Endodermal cell (in vitro differentiated cells): ENCODE measurements around the gene GZMA. TPM values are rescaled to one million over a fixed set of nuclear protein-coding genes. Genes with fewer than 3 reads are reported as not detected.

Source experiments
- DNase-seq: peaks from one replicate; pipeline ENCODE4 v3.0.0-alpha.2; 2017
- H3K27ac ChIP-seq: 2 replicates; pipeline ENCODE4 v1.5.1; 2013; ENCODE audit warnings: mild to moderate bottlenecking, low read depth, low read length, moderate library complexity
- H3K27me3 ChIP-seq: 2 replicates; pipeline ENCODE4 v1.6.1; 2013; ENCODE audit warnings: mild to moderate bottlenecking, low read length, moderate library complexity; ENCODE audit not compliant: insufficient read depth, control insufficient read depth, poor library complexity, severe bottlenecking
- H3K36me3 ChIP-seq: 2 replicates; pipeline ENCODE4 v1.7.0; 2013; ENCODE audit warnings: mild to moderate bottlenecking, low read length, moderate library complexity; ENCODE audit not compliant: control insufficient read depth, insufficient read depth
- H3K4me1 ChIP-seq: one replicate; pipeline ENCODE4 v1.7.0; 2013; ENCODE audit warnings: low read length; ENCODE audit not compliant: control insufficient read depth, insufficient read depth
- H3K4me3 ChIP-seq: 2 replicates; pipeline ENCODE4 v1.5.1; 2013; ENCODE audit warnings: mild to moderate bottlenecking, low read length, moderate library complexity
- H3K9ac ChIP-seq: 2 replicates; pipeline ENCODE4 v1.6.1; 2013; ENCODE audit warnings: mild to moderate bottlenecking, low read length, moderate library complexity; ENCODE audit not compliant: poor library complexity, severe bottlenecking; ENCODE audit errors: extremely low read depth
- H3K9me3 ChIP-seq: 2 replicates; pipeline ENCODE4 v1.6.1; 2013; ENCODE audit warnings: mild to moderate bottlenecking, low read length, moderate library complexity; ENCODE audit not compliant: control insufficient read depth
- H3K27ac Mint-ChIP-seq: 2 replicates; pipeline ENCODE4 v1.8.0; 2020; ENCODE audit warnings: mixed read lengths
- H3K27me3 Mint-ChIP-seq: 2 replicates; pipeline ENCODE4 v1.8.0; 2021; ENCODE audit warnings: mild to moderate bottlenecking, mixed read lengths; ENCODE audit not compliant: insufficient read depth
- H3K36me3 Mint-ChIP-seq: 2 replicates; pipeline ENCODE4 v1.8.0; 2020; ENCODE audit warnings: low read depth, mixed read lengths
- H3K4me1 Mint-ChIP-seq: 2 replicates; pipeline ENCODE4 v1.8.0; 2020; ENCODE audit warnings: mixed read lengths
- H3K4me3 Mint-ChIP-seq: 2 replicates; pipeline ENCODE4 v1.8.0; 2020; ENCODE audit warnings: mild to moderate bottlenecking, moderate library complexity, mixed read lengths
- H3K9me3 Mint-ChIP-seq: 2 replicates; pipeline ENCODE4 v1.8.0; 2020; ENCODE audit warnings: mild to moderate bottlenecking, mixed read lengths
- WGBS, 2 experiments: methylation state at CpG; one replicate each; pipeline versions ENCODE4 v1.1.5 to v1.1.7; 2013; ENCODE audit warnings: missing lambda C conversion rate in 2 of 2, mixed read lengths in 1 of 2; ENCODE audit not compliant: insufficient coverage in 1 of 2, insufficient read length in 1 of 2; 5-methylcytosine and 5-hydroxymethylcytosine counted together
- total RNA-seq, 2 donors: library from RNA; stranded (reverse); fragmentation: NEBNext Ultra II Directional in 1 of 2; extraction: Animal tissue kit (Norgen Biotek cat#: 25700) in 1 of 2; gene quantifications; 2 replicates in 1 of 2; 3 replicates in 1 of 2; pipeline ENCODE4 v1.2.1, GENCODE V29; 2021
- TF ChIP-seq, protein P1 (sequence below): fragments of 200-600 bp; sonication (generic); conservative IDR thresholded peaks from 2 replicates; pipeline ENCODE4 v1.5.0; 2021; ENCODE audit warnings: antibody characterized with exemption, mild to moderate bottlenecking

The GZMA gene
- total RNA-seq, 2 donors from 2014 or later, result 0.31 TPM; not detected in 1

DNA sequence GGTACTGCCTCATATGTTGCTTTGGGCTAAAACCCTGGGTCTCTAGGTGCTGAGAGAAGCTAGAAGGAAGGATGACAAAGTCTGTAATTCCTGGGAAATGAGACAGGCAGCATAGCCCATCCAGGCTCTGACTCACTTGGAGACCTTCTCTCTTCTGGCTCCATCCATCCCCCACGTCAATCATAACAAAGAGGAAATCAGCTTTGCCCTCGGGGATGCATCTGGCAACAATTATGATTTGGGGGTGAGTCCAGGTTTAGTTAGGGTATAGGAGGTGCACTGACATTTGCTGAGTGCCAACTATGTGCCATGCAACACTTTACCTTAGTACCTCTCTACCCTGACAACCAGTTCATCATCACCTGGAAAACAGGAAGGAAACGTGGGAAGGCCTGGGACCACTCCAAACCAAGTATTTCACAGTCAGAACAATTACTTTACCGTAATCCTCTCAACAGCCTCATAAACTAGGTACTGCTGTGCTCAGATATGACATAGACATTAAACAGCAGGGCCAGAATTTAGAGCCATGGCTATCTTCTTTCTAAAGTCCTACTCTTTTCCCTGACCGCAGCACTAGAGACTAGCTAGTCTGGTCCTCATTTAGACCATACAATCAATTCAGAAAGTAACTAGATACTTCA, 39.1 kb upstream of the GZMA start:
- H3K36me3 Mint-ChIP-seq, result no peaks in the 10 kb centered on the region
- TF ChIP-seq, protein P1, sequence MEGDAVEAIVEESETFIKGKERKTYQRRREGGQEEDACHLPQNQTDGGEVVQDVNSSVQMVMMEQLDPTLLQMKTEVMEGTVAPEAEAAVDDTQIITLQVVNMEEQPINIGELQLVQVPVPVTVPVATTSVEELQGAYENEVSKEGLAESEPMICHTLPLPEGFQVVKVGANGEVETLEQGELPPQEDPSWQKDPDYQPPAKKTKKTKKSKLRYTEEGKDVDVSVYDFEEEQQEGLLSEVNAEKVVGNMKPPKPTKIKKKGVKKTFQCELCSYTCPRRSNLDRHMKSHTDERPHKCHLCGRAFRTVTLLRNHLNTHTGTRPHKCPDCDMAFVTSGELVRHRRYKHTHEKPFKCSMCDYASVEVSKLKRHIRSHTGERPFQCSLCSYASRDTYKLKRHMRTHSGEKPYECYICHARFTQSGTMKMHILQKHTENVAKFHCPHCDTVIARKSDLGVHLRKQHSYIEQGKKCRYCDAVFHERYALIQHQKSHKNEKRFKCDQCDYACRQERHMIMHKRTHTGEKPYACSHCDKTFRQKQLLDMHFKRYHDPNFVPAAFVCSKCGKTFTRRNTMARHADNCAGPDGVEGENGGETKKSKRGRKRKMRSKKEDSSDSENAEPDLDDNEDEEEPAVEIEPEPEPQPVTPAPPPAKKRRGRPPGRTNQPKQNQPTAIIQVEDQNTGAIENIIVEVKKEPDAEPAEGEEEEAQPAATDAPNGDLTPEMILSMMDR, result no peak
- Histone ChIP-seq H3K4me1 (peaks cover 2% of the 10 kb centered on the region), H3K9ac (no peak overlapping the region), H3K9me3 (peaks cover 14% of the 10 kb centered on the region), H3K36me3 (no peaks in the 10 kb centered on the region), H3K27ac (no peak overlapping the region), H3K27me3 (peaks cover 18% of the 10 kb centered on the region), H3K4me3 (no peak overlapping the region)
- no peak overlapping the region for H3K4me3 Mint-ChIP-seq
- peaks cover 24% of the 10 kb centered on the region for H3K4me1 Mint-ChIP-seq
- H3K9me3 Mint-ChIP-seq, result peaks cover 27% of the 10 kb centered on the region
- DNase-seq, result no peak
- H3K27me3 Mint-ChIP-seq, result peaks cover 37% of the 10 kb centered on the region
- H3K27ac Mint-ChIP-seq, result no peak overlapping the region
- 95 to 100% methylated on average over 2 to 5 of the region's 5 CpGs for WGBS, 2 experiments

DNA sequence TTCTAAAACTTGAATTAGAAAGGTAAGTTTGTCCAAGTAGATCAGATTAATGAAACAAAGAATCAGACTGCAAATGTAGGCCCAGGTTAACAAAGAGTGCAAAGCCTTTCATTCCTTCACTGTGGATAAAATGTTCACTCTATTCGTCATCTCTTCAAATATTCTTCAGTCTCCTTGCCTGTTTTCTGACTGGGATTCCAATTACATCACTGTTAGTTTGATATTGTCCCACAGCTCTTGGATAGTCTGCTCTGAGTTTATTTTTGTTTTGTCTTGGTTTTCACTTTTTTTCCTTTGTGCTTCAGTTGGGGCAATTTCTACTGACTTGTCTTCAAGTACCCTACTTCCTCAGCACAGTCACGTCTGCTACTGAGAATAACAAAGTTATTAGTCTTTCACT, 38.5 kb upstream of the GZMA start:
- no peak overlapping the region for H3K9ac ChIP-seq
- DNase-seq, result no peak
- H3K9me3 ChIP-seq, result peaks cover 14% of the 10 kb centered on the region
- H3K4me3 Mint-ChIP-seq, result no peak overlapping the region
- peaks cover 27% of the 10 kb centered on the region for H3K9me3 Mint-ChIP-seq
- peaks cover 31% of the 10 kb centered on the region for H3K27me3 Mint-ChIP-seq
- no peaks in the 10 kb centered on the region for H3K36me3 ChIP-seq
- peaks cover 2% of the 10 kb centered on the region for H3K4me1 ChIP-seq
- peaks cover 12% of the 10 kb centered on the region for H3K27me3 ChIP-seq
- no peak overlapping the region for H3K27ac ChIP-seq
- no peak overlapping the region for H3K4me3 ChIP-seq
- no peaks in the 10 kb centered on the region for H3K36me3 Mint-ChIP-seq
- H3K4me1 Mint-ChIP-seq, result peaks cover 24% of the 10 kb centered on the region
- H3K27ac Mint-ChIP-seq, result no peak overlapping the region
- WGBS, 2 experiments, result 86 to 88% methylated on average over 2 of the region's 2 CpGs
- TF ChIP-seq, protein P1, result no peak

DNA sequence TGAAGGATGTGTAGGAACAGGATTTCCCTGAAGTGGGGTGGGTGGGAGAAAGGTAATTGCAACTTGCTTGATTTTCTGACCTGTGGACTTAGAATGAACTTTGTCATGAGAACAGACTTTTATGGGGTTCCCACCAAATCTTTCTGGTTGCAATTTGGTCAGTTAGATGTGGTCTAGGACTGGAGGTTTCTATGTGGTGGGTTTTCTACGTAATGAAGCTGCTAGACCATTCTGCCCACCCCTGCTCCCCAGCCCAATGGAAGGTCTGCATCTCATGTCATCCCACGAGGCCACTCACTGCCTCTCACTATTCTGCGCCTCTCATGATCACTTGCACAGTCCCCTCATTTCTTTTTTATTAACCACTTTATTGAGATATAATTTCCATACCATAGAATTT, 37.9 kb upstream of the GZMA start:
- Mint-ChIP-seq H3K27ac (no peak overlapping the region), H3K9me3 (peaks cover 27% of the 10 kb centered on the region)
- peaks cover 6% of the 10 kb centered on the region for H3K27me3 ChIP-seq

More for the DNA sequence above, 37.9 kb upstream of the GZMA start:
- H3K9ac ChIP-seq, result no peak overlapping the region
- TF ChIP-seq, protein P1, result no peak
- H3K4me1 Mint-ChIP-seq, result peaks cover 24% of the 10 kb centered on the region
- DNase-seq, result no peak
- no peaks in the 10 kb centered on the region for H3K36me3 Mint-ChIP-seq
- H3K4me1 ChIP-seq, result peaks cover 2% of the 10 kb centered on the region
- 92 to 100% methylated on average over 3 of the region's 3 CpGs for WGBS, 2 experiments
- peaks cover 14% of the 10 kb centered on the region for H3K9me3 ChIP-seq
- H3K4me3 ChIP-seq, result no peak overlapping the region
- H3K27ac ChIP-seq, result no peak overlapping the region
- H3K27me3 Mint-ChIP-seq, result peaks cover 25% of the 10 kb centered on the region
- H3K4me3 Mint-ChIP-seq, result no peak overlapping the region
- no peaks in the 10 kb centered on the region for H3K36me3 ChIP-seq
